GM18951 (cell line): ENCODE measurements around the gene AGTR1.
"Not testable (repeated sequence)": the region's sequence is repeated elsewhere in the genome, so short reads cannot be mapped to it uniquely, and the experiment has no call there.

ENCODE experiments used
- POLR2A ChIP-seq: IDR thresholded peaks from 4 replicates; pipeline ENCODE4 v1.6.1; 2011; ENCODE audit warnings: mild to moderate bottlenecking; ENCODE audit not compliant: insufficient read length, insufficient read depth; ENCODE audit errors: extremely low read depth
- in situ Hi-C: fragments of 300-500 bp; cut with MboI; formaldehyde crosslinking; loops from one replicate; pipeline ENCODE4 v1.12.0; 2022; ENCODE audit warnings: low sequenced_read_pairs, mixed read lengths, inconsistent platforms; ENCODE audit not compliant: unreplicated experiment

AGTR1 gene

DNA sequence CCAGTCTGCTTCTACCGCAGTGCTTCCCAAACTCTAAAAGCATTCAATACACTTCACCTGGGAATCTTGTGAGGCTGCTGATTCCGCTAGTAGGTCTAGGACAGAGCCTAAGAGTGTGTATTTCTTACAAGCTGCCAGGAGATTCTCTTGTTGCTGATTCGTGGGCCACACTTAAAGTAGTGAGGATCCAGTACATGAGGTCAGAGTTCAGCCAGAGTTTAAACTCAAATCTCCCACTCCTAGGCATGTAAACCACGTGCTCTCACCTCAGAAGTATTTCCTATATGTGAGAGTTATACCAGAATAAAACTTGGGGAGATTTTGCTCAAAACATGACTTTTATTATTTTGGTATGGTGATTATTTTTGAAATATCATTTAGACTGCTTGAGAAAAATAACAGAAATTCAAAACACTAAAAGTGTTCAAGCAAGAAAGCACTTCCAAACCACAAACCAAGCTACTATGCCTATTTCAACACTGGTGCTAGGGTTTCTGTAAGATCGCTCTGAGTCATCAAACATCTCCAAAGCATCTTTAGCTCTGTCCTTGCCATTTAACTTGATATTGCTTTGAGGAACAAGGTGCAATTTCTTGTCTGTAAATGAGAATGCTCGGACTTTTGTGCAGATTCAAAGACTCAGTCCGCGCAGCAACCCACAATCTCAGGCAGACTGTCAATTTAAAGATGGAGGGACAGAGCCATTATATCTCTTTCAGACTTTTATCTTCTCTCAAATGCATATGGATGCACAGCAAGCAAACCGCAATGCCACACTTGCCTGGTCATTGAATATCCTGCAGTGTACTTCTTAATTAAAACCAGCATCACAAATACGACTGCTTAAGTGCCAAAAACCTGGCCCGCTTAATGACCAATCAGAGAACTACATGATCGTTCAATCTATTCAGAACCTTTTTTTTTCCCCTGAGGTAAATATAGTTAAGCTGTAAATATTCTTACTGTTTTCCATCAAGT, 59.8 kb downstream of the AGTR1 start:
- in situ Hi-C loops: no loop called here
- TF ChIP-seq POLR2A: no peak

DNA sequence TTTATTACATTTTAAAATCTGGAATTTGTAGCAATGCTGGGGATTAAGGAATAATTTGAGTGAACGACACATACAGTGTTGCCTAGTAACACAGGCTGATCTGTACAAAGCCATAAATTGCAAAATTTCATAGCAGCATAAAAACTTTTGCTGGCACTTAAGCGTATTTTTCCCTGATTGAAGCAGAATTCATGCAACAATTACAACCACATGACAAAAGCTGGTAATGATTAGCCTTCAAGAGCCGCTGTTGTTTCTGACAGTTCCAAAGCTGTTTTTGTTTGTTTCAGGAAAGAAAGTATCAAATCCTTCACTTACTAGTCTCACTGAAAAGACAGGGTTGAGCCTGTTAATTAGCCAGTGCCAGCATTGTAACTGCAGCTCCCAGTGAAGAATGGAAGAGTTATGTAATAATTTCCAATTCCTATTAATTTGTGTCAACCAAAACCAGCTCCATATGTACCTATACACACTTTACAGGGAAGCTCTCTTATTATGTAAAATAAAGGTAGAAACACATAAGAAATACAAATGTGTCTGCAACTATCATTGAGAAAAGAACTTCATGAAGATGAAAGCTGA, 60.7 kb downstream of the AGTR1 start:
- in situ Hi-C loops: no loop called here
- no peak for TF ChIP-seq POLR2A

DNA sequence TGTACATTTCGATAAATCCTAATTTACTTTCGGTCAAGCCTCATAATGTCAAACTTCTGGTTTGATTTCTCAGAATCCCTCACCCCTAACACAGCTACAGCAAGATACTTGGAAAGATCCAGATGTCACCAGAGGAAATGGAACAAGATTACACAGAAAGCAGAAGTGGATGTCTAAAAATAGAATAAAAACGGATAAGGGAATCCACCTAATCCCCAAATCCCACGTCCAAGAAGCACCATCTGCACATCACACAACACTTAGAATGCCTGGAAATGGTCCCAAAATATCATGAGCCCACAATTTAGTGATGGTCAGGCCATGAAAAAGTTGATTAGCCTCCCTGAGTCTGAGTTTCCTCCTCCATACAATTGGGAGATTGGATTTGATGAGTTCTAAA, 61.7 kb downstream of the AGTR1 start:
- in situ Hi-C loops: no loop called here
- TF ChIP-seq POLR2A: no peak

DNA sequence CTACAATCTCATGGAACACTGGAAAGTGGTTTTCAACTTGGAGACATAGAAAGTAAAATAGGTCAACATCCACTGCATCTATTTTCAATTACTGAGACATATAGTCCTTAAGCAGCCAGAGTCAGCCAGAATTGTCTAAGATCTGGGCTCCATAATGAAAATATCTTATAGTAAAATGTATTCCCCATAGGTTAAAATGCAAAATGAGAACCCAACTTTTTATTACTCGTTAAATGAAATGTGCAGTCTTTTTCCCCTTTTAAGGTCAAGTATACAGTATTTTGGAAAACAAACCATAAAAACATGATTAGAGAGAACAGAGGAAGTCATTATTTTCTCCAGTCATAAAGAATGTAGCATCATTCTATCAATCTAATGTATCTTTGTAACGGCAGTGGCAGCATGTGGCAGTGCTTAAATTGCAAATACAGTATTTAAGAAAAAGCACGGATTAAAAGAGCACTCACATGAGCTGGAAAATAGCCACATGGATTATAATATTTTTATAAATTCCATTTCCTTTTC, 65.5 kb downstream of the AGTR1 start:
- TF ChIP-seq POLR2A: no peak
- in situ Hi-C loops: no loop called here

DNA sequence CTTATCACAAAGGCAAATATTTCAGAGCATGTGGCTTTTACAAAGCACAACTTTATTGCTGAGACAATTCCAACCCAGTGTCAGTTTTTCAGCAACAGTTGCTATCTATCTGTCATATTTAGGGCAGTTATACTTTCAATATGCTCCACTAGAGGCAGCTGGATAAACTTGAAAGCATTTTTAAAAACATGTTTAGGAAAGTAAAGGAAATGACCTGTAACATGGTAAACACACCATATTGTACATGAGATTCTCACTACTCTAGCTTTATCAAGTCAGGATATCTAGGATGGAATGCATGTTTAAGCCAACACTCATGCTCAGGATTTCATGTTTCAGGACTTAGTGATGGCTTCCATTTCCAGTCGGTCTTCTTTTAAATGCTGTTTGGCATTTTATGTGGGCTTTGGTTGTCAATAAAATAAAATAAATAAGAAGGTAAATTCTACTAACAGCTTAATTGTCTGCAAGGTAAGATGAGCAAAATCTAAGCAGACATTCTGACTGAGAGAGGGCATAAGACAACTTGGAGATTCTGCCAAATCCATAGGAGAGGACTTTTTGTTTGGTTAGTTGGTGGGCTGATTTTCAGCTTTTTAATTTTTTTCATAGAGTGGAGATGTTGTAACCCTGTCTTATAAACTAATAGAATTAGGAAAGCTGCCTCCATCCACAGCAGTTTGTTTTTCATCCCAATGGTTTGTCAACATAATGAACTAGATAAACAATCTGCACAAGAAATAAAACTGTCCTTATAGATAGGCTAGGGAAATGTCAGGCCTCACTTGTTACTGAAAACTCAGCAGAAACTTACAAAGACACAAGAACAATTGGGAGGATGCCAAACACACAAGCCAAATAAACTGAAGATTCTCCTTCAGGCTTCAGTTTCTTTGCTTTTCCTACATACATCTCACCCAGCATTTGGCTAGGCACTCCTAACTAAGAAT, 66.6 kb downstream of the AGTR1 start:
- in situ Hi-C loops: no loop called here
- TF ChIP-seq POLR2A: no peak

DNA sequence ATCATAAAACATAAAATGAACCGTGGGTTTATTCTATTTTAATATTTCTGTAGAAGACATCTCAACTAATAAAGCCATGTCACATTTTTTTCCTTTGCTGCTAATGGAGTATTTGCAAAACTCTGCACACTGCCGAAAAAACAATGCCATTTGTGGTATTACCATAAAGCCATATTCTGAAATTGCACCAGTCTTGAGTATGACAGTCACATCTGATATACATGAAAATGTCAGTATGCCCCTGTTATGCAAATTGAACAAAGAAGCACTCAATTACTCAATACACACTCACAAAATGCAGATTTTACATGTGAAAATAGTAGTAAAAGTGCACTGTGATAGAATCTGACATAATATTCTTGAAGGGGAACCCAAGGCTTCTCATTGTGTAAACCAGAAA, 74.7 kb downstream of the AGTR1 start:
- no peak for TF ChIP-seq POLR2A
- in situ Hi-C loops: no loop called here

DNA sequence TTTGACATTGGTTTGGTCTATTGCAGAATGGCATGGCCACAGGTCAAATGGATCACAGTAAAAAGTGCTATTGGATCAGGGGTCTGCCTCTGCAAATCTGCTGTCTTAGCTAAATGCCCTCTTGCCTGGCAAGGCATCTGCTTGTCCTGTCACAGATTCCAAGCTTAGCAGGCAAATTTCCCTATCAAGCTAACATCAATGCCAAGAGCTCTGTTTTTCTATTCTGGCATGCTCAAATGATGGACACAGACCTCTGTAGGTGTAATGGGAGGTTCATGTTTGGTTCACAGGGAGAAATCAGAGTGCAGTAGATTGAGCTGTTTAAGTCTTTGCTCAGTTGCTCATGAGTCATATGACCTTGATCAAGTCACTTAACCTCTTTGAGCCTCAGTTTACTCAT, 75.1 kb downstream of the AGTR1 start:
- TF ChIP-seq POLR2A: no peak
- in situ Hi-C loops: no loop called here

DNA sequence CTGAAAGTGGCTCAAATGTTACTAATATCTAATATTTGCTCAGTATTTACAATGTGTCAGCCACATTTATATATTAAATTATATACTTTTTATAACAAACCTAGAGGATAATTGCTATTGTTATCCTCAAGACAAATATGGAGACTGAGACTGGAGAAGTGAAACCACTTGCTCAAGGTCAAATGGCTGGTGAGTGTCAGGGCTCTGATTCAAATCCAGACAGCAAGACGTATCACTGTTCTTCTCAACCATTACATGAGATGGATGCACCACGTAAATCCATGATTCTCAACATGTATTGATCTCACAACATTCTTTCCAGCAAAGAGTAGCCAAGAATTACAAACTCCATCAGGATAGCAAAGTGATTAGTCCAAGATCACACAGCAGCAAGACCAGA, 76.1 kb downstream of the AGTR1 start:
- no peak for TF ChIP-seq POLR2A
- in situ Hi-C loops: no loop called here

DNA sequence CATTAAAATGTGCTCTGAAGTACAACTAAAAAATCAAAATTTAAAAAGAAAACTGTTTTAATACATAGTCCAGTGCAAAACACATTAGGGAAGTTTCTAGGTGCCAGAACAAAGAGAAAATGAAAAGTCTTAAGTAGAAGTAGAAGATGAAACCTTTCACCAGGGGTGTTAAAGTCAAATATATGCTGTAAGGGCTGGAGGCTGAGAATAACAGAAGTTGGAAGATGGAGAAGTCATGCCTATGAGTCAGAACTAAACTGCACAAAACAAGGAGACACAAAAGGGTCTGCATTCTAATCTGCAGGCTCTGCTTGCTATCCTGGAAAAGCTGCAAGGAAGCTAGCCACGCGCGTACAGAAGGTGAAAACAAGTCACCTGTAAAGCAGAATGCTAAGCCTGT, 81.2 kb downstream of the AGTR1 start:
- in situ Hi-C loops: no loop called here
- TF ChIP-seq POLR2A: no peak

DNA sequence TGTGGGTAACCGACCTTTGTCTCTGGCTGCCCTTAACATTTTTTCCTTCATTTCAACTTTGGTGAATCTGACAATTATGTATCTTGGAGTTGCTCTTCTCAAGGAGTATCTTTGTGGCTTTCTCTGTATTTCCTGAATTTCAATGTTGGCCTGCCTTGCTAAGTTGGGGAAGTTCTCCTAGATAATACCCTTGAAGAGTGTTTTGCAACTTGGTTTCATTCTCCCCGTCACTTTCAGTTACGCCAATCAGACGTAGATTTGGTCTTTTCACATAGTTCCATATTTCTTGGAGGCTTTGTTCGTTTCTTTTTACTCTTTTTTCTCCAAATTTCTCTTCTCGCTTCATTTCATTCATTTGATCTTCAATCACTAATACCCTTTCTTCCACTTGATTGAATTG, 87.3 kb downstream of the AGTR1 start:
- in situ Hi-C loops: not testable (repeated sequence)

DNA sequence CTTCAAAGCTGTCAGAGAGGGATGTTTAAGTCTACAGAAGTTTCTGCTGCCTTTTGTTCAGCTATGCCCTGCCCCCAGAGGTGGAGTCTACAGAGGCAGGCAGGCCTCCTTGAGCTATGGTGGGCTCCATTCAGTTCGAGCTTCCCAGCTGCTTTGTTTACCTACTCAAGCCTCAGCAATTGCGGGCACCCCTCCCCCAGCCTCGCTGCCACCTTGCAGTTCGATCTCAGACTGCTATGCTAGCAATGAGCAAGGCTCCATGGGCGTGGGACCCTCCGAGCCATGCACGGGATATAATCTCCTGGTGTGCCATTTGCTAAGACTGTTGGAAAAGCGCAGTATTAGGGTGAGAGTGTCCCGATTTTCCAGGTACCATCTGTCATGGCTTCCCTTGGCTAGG, 88.5 kb downstream of the AGTR1 start:
- in situ Hi-C loops: not testable (repeated sequence)

DNA sequence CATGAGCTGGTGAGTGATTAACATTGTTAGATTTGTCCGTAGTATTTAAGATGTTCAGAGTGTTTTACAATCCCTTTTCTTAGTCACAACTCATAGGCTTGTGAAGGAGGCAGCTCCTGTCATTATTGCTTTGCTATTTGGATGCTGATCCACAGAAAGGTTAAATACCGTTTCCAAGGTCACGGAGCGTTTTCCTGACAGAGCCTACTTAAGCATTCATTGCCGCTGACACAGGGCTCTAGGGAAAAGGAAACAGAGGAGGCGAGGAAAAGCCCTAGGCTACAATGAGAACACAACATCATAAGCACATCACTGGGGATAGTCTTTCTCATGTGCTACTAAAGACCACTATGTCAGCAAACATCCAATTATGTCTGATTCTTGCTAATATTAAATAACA, 91.4 kb downstream of the AGTR1 start:
- no peak for TF ChIP-seq POLR2A

DNA sequence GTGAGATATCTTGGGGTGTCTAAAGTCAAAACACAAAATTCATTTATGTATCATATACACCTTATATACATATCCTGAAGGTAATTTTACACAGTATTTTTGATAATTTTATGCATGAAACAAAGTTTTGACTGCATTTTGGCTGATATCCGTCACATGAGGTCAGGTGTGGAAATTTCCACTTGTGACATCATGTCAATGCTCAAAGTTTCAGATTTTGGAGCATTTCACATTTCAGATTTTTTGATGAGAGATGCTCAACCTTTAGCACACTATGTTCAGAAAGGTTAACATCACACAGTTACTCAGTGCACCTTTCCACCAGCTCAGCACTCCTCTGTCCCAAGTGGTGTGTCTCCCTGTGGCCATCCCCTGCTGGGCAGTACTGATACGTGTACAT, 92.2 kb downstream of the AGTR1 start:
- no peak for TF ChIP-seq POLR2A
- in situ Hi-C loops: no loop called here

More for the DNA sequence above, 91.4 kb downstream of the AGTR1 start:
- in situ Hi-C loops: no loop called here
